C4-2B (cell line): Measurements from ENCODE around the gene RAB14.
A peak's percentile ranks its signal among the peaks of the same experiment; 100 is the strongest.

Source experiments
- ZFX ChIP-seq: fragments of 450-650 bp; IDR thresholded peaks from 2 replicates; pipeline ENCODE4 v1.6.1; 2017
- TF ChIP-seq, protein P1 (sequence below): fragments of 450-650 bp; conservative IDR thresholded peaks from 2 replicates; pipeline ENCODE4 v1.5.1; 2017; ENCODE audit warnings: mild to moderate bottlenecking

DNA sequence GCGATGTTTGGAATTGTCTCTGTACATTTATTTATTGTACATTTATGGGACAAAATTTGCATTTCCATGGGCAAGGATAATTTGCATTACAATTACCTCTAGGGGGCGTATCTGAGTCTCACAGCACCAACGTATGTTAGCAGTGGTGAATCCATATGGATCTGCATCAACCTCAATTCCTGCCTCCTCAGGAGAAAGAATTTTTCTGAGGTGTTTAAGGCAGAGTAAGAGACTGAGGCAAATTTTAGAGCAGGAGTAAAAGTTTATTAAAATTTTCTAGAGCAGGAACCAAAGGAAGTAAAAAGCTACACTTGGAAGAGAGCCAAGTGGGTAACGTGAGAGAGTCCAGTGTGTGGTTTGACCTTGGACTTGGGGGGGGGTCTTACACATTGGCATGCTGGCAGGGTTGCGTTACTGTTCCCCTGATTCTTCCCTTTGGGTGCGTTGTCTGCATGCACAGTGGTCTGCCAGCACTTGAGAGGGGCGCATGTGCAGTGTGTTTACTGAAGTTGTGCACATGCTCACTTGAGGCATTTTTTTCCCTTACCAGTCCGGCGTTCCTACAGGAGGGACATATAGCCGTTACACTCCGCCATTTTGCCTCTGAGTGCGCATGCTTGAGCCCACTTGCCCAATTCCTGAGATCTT, 21.0 kb upstream of the RAB14 start:
- TF ChIP-seq, protein P1, sequence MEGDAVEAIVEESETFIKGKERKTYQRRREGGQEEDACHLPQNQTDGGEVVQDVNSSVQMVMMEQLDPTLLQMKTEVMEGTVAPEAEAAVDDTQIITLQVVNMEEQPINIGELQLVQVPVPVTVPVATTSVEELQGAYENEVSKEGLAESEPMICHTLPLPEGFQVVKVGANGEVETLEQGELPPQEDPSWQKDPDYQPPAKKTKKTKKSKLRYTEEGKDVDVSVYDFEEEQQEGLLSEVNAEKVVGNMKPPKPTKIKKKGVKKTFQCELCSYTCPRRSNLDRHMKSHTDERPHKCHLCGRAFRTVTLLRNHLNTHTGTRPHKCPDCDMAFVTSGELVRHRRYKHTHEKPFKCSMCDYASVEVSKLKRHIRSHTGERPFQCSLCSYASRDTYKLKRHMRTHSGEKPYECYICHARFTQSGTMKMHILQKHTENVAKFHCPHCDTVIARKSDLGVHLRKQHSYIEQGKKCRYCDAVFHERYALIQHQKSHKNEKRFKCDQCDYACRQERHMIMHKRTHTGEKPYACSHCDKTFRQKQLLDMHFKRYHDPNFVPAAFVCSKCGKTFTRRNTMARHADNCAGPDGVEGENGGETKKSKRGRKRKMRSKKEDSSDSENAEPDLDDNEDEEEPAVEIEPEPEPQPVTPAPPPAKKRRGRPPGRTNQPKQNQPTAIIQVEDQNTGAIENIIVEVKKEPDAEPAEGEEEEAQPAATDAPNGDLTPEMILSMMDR, result peak; percentile 92
- TF ChIP-seq ZFX, result no peak
